Coronary artery (tissue), 2 donors: Measurements from ENCODE around the gene MORN1.
A peak's percentile ranks its signal among the peaks of the same experiment; 100 is the strongest.
"Not testable (repeated sequence)": the region's sequence is repeated elsewhere in the genome, so short reads cannot be mapped to it uniquely, and the experiment has no call there.

Experiments used
- DNase-seq: peaks from one replicate; pipeline ENCODE4 v3.0.0-alpha.2; 2017; ENCODE audit warnings: low spot score
- H3K27ac ChIP-seq, 2 donors: fragments of 200-600 bp; sonication (generic); one replicate each; pipeline ENCODE4 v1.5.1; 2016 to 2019
- H3K4me3 ChIP-seq: fragments of 200-600 bp; sonication (generic); 2 replicates; pipeline ENCODE4 v1.5.1; 2016; ENCODE audit warnings: mild to moderate bottlenecking, moderate library complexity
- TF ChIP-seq, protein P1 (sequence below): fragments of 200-600 bp; sonication (generic); IDR thresholded peaks from one replicate; pipeline ENCODE4 v1.5.1; 2019; ENCODE audit warnings: antibody characterized with exemption

Gene MORN1

DNA sequence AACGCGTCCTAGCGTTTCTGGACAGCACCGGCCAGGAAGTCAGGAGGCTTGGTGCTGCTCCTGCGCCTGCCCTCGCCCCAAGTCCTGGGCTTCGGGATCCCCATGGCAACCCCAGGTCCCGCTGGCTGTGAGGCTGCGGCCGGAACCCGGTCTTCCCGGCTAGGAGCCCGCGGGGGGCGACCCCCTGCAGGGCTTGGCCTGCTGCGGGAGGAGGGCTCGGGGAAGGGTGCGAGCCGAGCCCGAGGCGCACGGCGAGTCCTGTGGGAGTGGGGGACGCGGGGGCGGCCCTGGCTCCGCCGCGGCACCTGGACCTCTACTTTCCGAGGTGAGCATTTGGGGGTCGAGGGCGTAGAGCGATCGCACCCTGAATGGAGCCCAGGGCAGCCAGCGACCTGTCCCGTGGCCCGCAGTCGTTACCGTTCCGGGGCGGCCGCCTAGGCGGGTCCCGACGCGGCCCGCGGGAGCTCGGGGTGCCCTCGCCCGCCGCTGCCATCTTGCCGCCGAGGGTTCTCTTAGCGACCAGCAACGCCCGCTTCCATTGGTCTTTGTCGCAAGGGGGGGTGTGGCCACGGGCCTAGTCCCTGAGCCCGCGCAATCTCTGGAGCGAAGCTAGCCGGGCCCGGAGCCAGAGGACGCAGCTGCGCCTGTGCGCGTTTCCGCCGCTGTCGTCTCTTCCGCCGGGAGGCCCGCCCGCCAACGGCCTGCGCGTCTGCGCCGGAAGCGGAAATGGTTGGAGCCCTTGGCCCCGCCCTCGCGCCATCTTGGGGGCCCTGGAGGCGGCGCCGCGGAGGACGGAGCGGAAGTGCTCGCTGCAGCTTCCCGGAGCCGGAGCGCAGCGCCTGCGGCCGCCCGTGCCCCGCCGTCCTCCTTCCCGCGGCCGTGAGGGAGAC lies at the start of gene MORN1, which contains the start of gene RER1:
MORN1 (minus strand) TSS at position 514 of the 890 bp plus-strand sequence; CDS start at position 493, 21 bp downstream.
RER1 (plus strand) TSS at position 801 of the 890 bp plus-strand sequence. CDS start 3,950 bp downstream, outside the sequence.
- DNase-seq, result peak; percentile 99
- TF ChIP-seq, protein P1, sequence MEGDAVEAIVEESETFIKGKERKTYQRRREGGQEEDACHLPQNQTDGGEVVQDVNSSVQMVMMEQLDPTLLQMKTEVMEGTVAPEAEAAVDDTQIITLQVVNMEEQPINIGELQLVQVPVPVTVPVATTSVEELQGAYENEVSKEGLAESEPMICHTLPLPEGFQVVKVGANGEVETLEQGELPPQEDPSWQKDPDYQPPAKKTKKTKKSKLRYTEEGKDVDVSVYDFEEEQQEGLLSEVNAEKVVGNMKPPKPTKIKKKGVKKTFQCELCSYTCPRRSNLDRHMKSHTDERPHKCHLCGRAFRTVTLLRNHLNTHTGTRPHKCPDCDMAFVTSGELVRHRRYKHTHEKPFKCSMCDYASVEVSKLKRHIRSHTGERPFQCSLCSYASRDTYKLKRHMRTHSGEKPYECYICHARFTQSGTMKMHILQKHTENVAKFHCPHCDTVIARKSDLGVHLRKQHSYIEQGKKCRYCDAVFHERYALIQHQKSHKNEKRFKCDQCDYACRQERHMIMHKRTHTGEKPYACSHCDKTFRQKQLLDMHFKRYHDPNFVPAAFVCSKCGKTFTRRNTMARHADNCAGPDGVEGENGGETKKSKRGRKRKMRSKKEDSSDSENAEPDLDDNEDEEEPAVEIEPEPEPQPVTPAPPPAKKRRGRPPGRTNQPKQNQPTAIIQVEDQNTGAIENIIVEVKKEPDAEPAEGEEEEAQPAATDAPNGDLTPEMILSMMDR, result no peak
- H3K4me3 ChIP-seq, result peak within 1 kb of the TSS; percentile 95
- peak within 1 kb of the TSS; percentile 84 to 92 for H3K27ac ChIP-seq

GRCh38 chr1:2440346-2440745 lies 49.0 kb upstream of the MORN1 start:
- H3K27ac ChIP-seq, DNase-seq, H3K4me3 ChIP-seq: not testable (repeated sequence)

- TF ChIP-seq, protein P1, result no peak
- no peak for DNase-seq
- Histone ChIP-seq H3K4me3 (no peak overlapping the region), H3K27ac (no peak overlapping the region)
Measured at GRCh38 chr1:2439369-2439768, 48.0 kb upstream of the MORN1 start.

DNA sequence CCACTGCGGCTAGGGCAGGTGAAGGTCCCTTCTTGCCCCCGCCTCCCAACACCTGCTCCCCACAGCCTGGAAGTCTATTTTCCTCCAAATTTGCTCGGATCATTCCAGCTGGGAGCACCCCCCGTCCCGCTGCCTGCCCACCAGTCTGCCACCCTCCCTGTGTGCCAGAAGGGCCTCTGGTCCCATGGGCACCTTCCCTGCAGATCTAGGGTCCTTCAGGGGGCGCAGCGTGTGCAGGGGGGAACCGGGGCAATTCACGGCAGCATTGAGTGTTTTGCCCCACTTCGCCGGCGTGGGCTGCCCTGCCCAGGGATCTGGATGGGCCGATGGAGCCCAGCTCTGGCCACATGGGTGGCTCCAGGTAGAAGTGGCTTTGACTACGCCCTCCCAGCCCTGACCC lies 47.3 kb upstream of the MORN1 start:
- Histone ChIP-seq H3K27ac (no peak overlapping the region), H3K4me3 (no peak overlapping the region)
- DNase-seq, result no peak
- TF ChIP-seq, protein P1, result no peak

- Histone ChIP-seq H3K4me3 (no peak overlapping the region), H3K27ac (no peak overlapping the region)
- TF ChIP-seq, protein P1, result no peak
- no peak for DNase-seq
Measured at GRCh38 chr1:2438038-2438437, 46.7 kb upstream of the MORN1 start.

GRCh38 chr1:2437617-2438016 lies 46.3 kb upstream of the MORN1 start:
- no peak overlapping the region for H3K27ac ChIP-seq
- no peak overlapping the region for H3K4me3 ChIP-seq
- no peak for DNase-seq
- TF ChIP-seq, protein P1, result no peak

GRCh38 chr1:2436876-2437275 lies 45.5 kb upstream of the MORN1 start:
- H3K4me3 ChIP-seq, result no peak overlapping the region
- TF ChIP-seq, protein P1, result no peak
- H3K27ac ChIP-seq, result no peak overlapping the region
- no peak for DNase-seq
